Activated CD4-positive, alpha-beta T cell treated with anti-CD3 and anti-CD28 coated beads, Interleukin-2, amount 10 ng/mL, durations not matched to agents 7 days and 5 days (primary cell): ENCODE measurements around the gene TMEM238. TPM values are rescaled to one million over a fixed set of nuclear protein-coding genes. Genes with fewer than 3 reads are reported as not detected.

Experiments used
- CTCF ChIA-PET: fragments of 350-600 bp; sonication (Branson Sonifier 250); formaldehyde crosslinking; loops from one replicate; lab custom pipeline; 2021; ENCODE audit warnings: antibody characterized with exemption; lab: Charles Lee
- POLR2A ChIA-PET: fragments of 350-600 bp; sonication (Branson Sonifier 250); formaldehyde crosslinking; loops from one replicate; lab custom pipeline; 2021; ENCODE audit warnings: antibody characterized with exemption; lab: Charles Lee
- DNase-seq: peaks from one replicate; pipeline ENCODE4 v3.0.0-alpha.2; 2020
- H3K27ac Mint-ChIP-seq: one replicate; pipeline ENCODE4 v1.8.0; 2021; ENCODE audit warnings: mild to moderate bottlenecking, moderate library complexity, mixed read lengths
- H3K27me3 Mint-ChIP-seq: one replicate; pipeline ENCODE4 v1.8.0; 2021; ENCODE audit warnings: mixed read lengths
- H3K36me3 Mint-ChIP-seq: one replicate; pipeline ENCODE4 v1.8.0; 2021; ENCODE audit warnings: low read depth, mixed read lengths
- H3K4me1 Mint-ChIP-seq: one replicate; pipeline ENCODE4 v1.8.0; 2021; ENCODE audit warnings: mixed read lengths
- H3K4me3 Mint-ChIP-seq: one replicate; pipeline ENCODE4 v1.8.0; 2021; ENCODE audit warnings: mild to moderate bottlenecking, moderate library complexity, mixed read lengths
- H3K9me3 Mint-ChIP-seq: one replicate; pipeline ENCODE4 v1.8.0; 2021; ENCODE audit warnings: mixed read lengths
- total RNA-seq, 2 experiments: library from RNA; stranded (reverse); gene quantifications; one replicate each; pipeline ENCODE4 v1.2.3, GENCODE V29; 2021

Gene TMEM238
- total RNA-seq, 2 experiments from 2014 or later, result 20.6 to 29.8 TPM

- Mint-ChIP-seq H3K9me3 (no peaks in the 10 kb centered on the region), H3K4me1 (peaks cover 2% of the 10 kb centered on the region), H3K27ac (no peak overlapping the region), H3K36me3 (peaks cover 3% of the 10 kb centered on the region), H3K4me3 (no peak overlapping the region), H3K27me3 (peaks cover 46% of the 10 kb centered on the region)
- DNase-seq, result no peak
- ChIA-PET POLR2A (no interaction called here), CTCF (interaction anchor here (0.6 to 1.4 kb wide), 3 partner anchors 12 to 95 kb away, joined by 3 to 4 read pairs (median 3); partner anchors contain the start of gene TMEM238)
These were observed 11.6 kb downstream of the TMEM238 start for GRCh38 chr19:55372316-55373081.

GRCh38 chr19:55370305-55370988 is 13.6 kb downstream of the TMEM238 start, which contains the start of gene IL11:
TSS of gene IL11 (minus strand) at chr19:55370463. CDS start at chr19:55370310, 153 bp downstream.
- Mint-ChIP-seq H3K4me1 (peaks cover 2% of the 10 kb centered on the region), H3K9me3 (no peaks in the 10 kb centered on the region), H3K27ac (no peak within 1 kb of the TSS), H3K36me3 (peaks cover 3% of the 10 kb centered on the region), H3K4me3 (no peak within 1 kb of the TSS), H3K27me3 (peaks cover 48% of the 10 kb centered on the region)
- CTCF ChIA-PET, result no interaction called here
- POLR2A ChIA-PET, result no interaction called here
- DNase-seq, result no peak

- peaks cover 3% of the 10 kb centered on the region for H3K36me3 Mint-ChIP-seq
- DNase-seq, result no peak
- CTCF ChIA-PET, result interaction anchor here (1.1 kb wide), 1 partner anchor 15 kb away, joined by 3 read pairs; the partner anchor contains the start of gene TMEM238
- H3K27me3 Mint-ChIP-seq, result peaks cover 46% of the 10 kb centered on the region
- no peak overlapping the region for H3K27ac Mint-ChIP-seq
- no peaks in the 10 kb centered on the region for H3K9me3 Mint-ChIP-seq
- peaks cover 2% of the 10 kb centered on the region for H3K4me1 Mint-ChIP-seq
- H3K4me3 Mint-ChIP-seq, result no peak overlapping the region
- POLR2A ChIA-PET, result no interaction called here
These were observed 14.3 kb downstream of the TMEM238 start for GRCh38 chr19:55369653-55370304.

GRCh38 chr19:55368701-55369563 is 15.2 kb downstream of the TMEM238 start:
- H3K4me3 Mint-ChIP-seq, result no peak overlapping the region
- no peak overlapping the region for H3K27ac Mint-ChIP-seq
- POLR2A ChIA-PET, result no interaction called here
- peaks cover 2% of the 10 kb centered on the region for H3K4me1 Mint-ChIP-seq
- CTCF ChIA-PET, result interaction anchor here (0.9 to 1.3 kb wide), 3 partner anchors 15 to 57 kb away, joined by 3 read pairs; partner anchors contain the start of gene TMEM238
- H3K27me3 Mint-ChIP-seq, result peaks cover 46% of the 10 kb centered on the region
- peaks cover 3% of the 10 kb centered on the region for H3K36me3 Mint-ChIP-seq
- H3K9me3 Mint-ChIP-seq, result no peaks in the 10 kb centered on the region
- no peak for DNase-seq

- Mint-ChIP-seq H3K9me3 (no peaks in the 10 kb centered on the region), H3K4me1 (peaks cover 2% of the 10 kb centered on the region), H3K27me3 (peaks cover 42% of the 10 kb centered on the region), H3K27ac (no peak overlapping the region), H3K4me3 (no peak overlapping the region), H3K36me3 (peaks cover 3% of the 10 kb centered on the region)
- ChIA-PET CTCF (interaction anchor here (0.9 to 1.3 kb wide), 2 partner anchors 16 to 56 kb away, joined by 3 read pairs; partner anchors contain the start of gene TMEM238), POLR2A (no interaction called here)
- no peak for DNase-seq
These were observed 16.0 kb downstream of the TMEM238 start for GRCh38 chr19:55368106-55368505.

GRCh38 chr19:55366790-55367189 is 17.3 kb downstream of the TMEM238 start:
- Mint-ChIP-seq H3K4me1 (peaks cover 2% of the 10 kb centered on the region), H3K9me3 (no peaks in the 10 kb centered on the region), H3K27ac (no peak overlapping the region), H3K36me3 (peaks cover 3% of the 10 kb centered on the region), H3K27me3 (peaks cover 32% of the 10 kb centered on the region), H3K4me3 (no peak overlapping the region)
- DNase-seq, result no peak
- CTCF ChIA-PET, result interaction anchor here (1.3 to 1.5 kb wide), 2 partner anchors 9 to 206 kb away, joined by 3 read pairs; no protein-coding TSS in a partner anchor
- POLR2A ChIA-PET, result no interaction called here

GRCh38 chr19:55365964-55366363 is 18.1 kb downstream of the TMEM238 start:
- ChIA-PET CTCF (interaction anchor here (1.3 to 1.5 kb wide), 2 partner anchors 10 to 205 kb away, joined by 3 read pairs; no protein-coding TSS in a partner anchor), POLR2A (no interaction called here)
- no peak overlapping the region for H3K27ac Mint-ChIP-seq
- no peak overlapping the region for H3K4me3 Mint-ChIP-seq
- H3K4me1 Mint-ChIP-seq, result peaks cover 2% of the 10 kb centered on the region
- no peak for DNase-seq
- no peaks in the 10 kb centered on the region for H3K9me3 Mint-ChIP-seq
- peaks cover 2% of the 10 kb centered on the region for H3K36me3 Mint-ChIP-seq
- H3K27me3 Mint-ChIP-seq, result peaks cover 24% of the 10 kb centered on the region

- ChIA-PET POLR2A (no interaction called here), CTCF (no interaction called here)
- Mint-ChIP-seq H3K36me3 (no peaks in the 10 kb centered on the region), H3K4me3 (no peak overlapping the region), H3K9me3 (no peaks in the 10 kb centered on the region), H3K27me3 (peaks cover 18% of the 10 kb centered on the region), H3K27ac (no peak overlapping the region), H3K4me1 (peaks cover 2% of the 10 kb centered on the region)
- no peak for DNase-seq
These were observed 18.8 kb downstream of the TMEM238 start for GRCh38 chr19:55365245-55365644.

- POLR2A ChIA-PET, result no interaction called here
- Mint-ChIP-seq H3K27ac (no peak within 1 kb of the TSS), H3K36me3 (no peaks in the 10 kb centered on the region), H3K4me1 (no peaks in the 10 kb centered on the region), H3K4me3 (no peak within 1 kb of the TSS), H3K9me3 (no peaks in the 10 kb centered on the region), H3K27me3 (peaks cover 6% of the 10 kb centered on the region)
- CTCF ChIA-PET, result no interaction called here
- DNase-seq, result no peak
These were observed 20.9 kb downstream of the TMEM238 start, which contains the start of gene GARIN5B for GRCh38 chr19:55362990-55363716. TSS of gene GARIN5B (minus strand) at chr19:55363260. CDS start at chr19:55363066, 194 bp downstream.

- Mint-ChIP-seq H3K9me3 (no peaks in the 10 kb centered on the region), H3K4me3 (no peak overlapping the region), H3K36me3 (no peaks in the 10 kb centered on the region), H3K27me3 (peaks cover 4% of the 10 kb centered on the region), H3K4me1 (no peaks in the 10 kb centered on the region), H3K27ac (no peak overlapping the region)
- ChIA-PET CTCF (no interaction called here), POLR2A (no interaction called here)
- DNase-seq, result no peak
These were observed 21.7 kb downstream of the TMEM238 start for GRCh38 chr19:55362174-55362989.

GRCh38 chr19:55360902-55361301 is 23.2 kb downstream of the TMEM238 start:
- CTCF ChIA-PET, result interaction anchor here (0.7 to 1.0 kb wide), 2 partner anchors 22 to 60 kb away, joined by 3 read pairs; no protein-coding TSS in a partner anchor
- Mint-ChIP-seq H3K4me3 (no peak overlapping the region), H3K4me1 (no peaks in the 10 kb centered on the region), H3K9me3 (no peaks in the 10 kb centered on the region), H3K36me3 (no peaks in the 10 kb centered on the region), H3K27ac (no peak overlapping the region), H3K27me3 (peaks cover 10% of the 10 kb centered on the region)
- DNase-seq, result no peak
- POLR2A ChIA-PET, result no interaction called here
